ENCODE results near the gene ATP8B4. TPM values are rescaled to one million over a fixed set of nuclear protein-coding genes. Genes with fewer than 3 reads are reported as not detected.

ATP8B4 gene
- total RNA-seq, 2 experiments from 2014 or later = 0.31 TPM; not detected in 1

GRCh38 chr15:49927189-49927861 lies 191.7 kb downstream of the ATP8B4 start:
- no peak overlapping the region for H3K4me3 Mint-ChIP-seq
- Histone ChIP-seq H3K9me3 (ENCODE audit: control insufficient read depth in 1 of 2, insufficient read depth in 1 of 2, low read length in 2 of 2) (no peaks in the 10 kb centered on the region), H3K36me3 (ENCODE audit: insufficient read depth, low read length) (no peaks in the 10 kb centered on the region), H3K4me1 (ENCODE audit: insufficient read depth, low read length) (no peaks in the 10 kb centered on the region), H3K4me3 (ENCODE audit: low read length) (no peak overlapping the region), H3K27ac (ENCODE audit: low read depth in 1 of 2, low read length in 2 of 2) (no peak overlapping the region), H3K27me3 (ENCODE audit: control insufficient read depth in 1 of 2, insufficient read depth in 2 of 2, low read length in 2 of 2) (no peaks in the 10 kb centered on the region)
- ATAC-seq (ENCODE audit: poor library complexity) = no peak
- H3K27ac Mint-ChIP-seq = no peak overlapping the region
- TF ChIP-seq, protein P1, sequence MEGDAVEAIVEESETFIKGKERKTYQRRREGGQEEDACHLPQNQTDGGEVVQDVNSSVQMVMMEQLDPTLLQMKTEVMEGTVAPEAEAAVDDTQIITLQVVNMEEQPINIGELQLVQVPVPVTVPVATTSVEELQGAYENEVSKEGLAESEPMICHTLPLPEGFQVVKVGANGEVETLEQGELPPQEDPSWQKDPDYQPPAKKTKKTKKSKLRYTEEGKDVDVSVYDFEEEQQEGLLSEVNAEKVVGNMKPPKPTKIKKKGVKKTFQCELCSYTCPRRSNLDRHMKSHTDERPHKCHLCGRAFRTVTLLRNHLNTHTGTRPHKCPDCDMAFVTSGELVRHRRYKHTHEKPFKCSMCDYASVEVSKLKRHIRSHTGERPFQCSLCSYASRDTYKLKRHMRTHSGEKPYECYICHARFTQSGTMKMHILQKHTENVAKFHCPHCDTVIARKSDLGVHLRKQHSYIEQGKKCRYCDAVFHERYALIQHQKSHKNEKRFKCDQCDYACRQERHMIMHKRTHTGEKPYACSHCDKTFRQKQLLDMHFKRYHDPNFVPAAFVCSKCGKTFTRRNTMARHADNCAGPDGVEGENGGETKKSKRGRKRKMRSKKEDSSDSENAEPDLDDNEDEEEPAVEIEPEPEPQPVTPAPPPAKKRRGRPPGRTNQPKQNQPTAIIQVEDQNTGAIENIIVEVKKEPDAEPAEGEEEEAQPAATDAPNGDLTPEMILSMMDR (IDR thresholded peaks at IDR 0.05) = no peak
- ChIA-PET POLR2A (no interaction called here), CTCF (no interaction called here)
- H3K36me3 Mint-ChIP-seq (ENCODE audit: low read depth) = no peaks in the 10 kb centered on the region
- H3K4me1 Mint-ChIP-seq (ENCODE audit: low read depth) = no peaks in the 10 kb centered on the region
- H3K9me3 Mint-ChIP-seq = no peaks in the 10 kb centered on the region
- intact Hi-C loops (cut with DNase I, micrococcal nuclease) = no loop called here
- H3K27me3 Mint-ChIP-seq = no peaks in the 10 kb centered on the region
- DNase-seq = no peak

DNA sequence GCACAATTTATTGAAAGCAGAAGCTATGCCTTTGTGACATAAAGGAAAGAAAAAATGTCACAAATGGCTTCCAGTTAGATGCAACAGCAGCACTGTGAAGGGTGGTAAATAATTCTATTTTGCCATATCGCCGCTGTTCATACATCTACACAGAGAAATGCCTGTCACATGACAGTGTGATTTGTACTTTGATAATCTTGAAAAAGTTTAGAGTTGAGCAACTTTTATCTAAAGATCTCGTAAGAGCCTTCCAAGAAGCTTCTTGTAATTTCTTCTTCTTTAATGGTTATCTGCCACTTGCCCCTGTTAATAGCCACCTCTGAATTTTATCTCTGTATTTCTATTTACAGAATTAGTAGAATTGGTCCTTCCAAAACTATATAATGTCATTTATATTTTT lies 192.3 kb downstream of the ATP8B4 start:
- no peak overlapping the region for H3K4me3 Mint-ChIP-seq
- ATAC-seq (ENCODE audit: poor library complexity) = no peak
- Histone ChIP-seq H3K27ac (ENCODE audit: low read depth in 1 of 2, low read length in 2 of 2) (no peak overlapping the region), H3K9me3 (ENCODE audit: control insufficient read depth in 1 of 2, insufficient read depth in 1 of 2, low read length in 2 of 2) (no peaks in the 10 kb centered on the region), H3K27me3 (ENCODE audit: control insufficient read depth in 1 of 2, insufficient read depth in 2 of 2, low read length in 2 of 2) (no peaks in the 10 kb centered on the region), H3K4me1 (ENCODE audit: insufficient read depth, low read length) (no peaks in the 10 kb centered on the region), H3K4me3 (ENCODE audit: low read length) (no peak overlapping the region), H3K36me3 (ENCODE audit: insufficient read depth, low read length) (no peaks in the 10 kb centered on the region)
- ChIA-PET POLR2A (no interaction called here), CTCF (no interaction called here)
- no peak for DNase-seq
- no peaks in the 10 kb centered on the region for H3K27me3 Mint-ChIP-seq
- H3K36me3 Mint-ChIP-seq (ENCODE audit: low read depth) = no peaks in the 10 kb centered on the region
- H3K9me3 Mint-ChIP-seq = no peaks in the 10 kb centered on the region
- TF ChIP-seq, protein P1 (IDR thresholded peaks at IDR 0.05) = no peak
- H3K27ac Mint-ChIP-seq = no peak overlapping the region
- intact Hi-C loops (cut with DNase I, micrococcal nuclease) = no loop called here
- no peaks in the 10 kb centered on the region for H3K4me1 Mint-ChIP-seq (ENCODE audit: low read depth)

- ChIA-PET CTCF (no interaction called here), POLR2A (no interaction called here)
- H3K27ac Mint-ChIP-seq = no peak overlapping the region
- no peaks in the 10 kb centered on the region for H3K9me3 Mint-ChIP-seq
- no peaks in the 10 kb centered on the region for H3K36me3 ChIP-seq (ENCODE audit: insufficient read depth, low read length)
- H3K27ac ChIP-seq (ENCODE audit: low read depth in 1 of 2, low read length in 2 of 2) = no peak overlapping the region
- no peaks in the 10 kb centered on the region for H3K27me3 Mint-ChIP-seq
- no peaks in the 10 kb centered on the region for H3K4me1 ChIP-seq (ENCODE audit: insufficient read depth, low read length)
- DNase-seq (no peak), ATAC-seq (ENCODE audit: poor library complexity) (no peak)
- no peaks in the 10 kb centered on the region for H3K4me1 Mint-ChIP-seq (ENCODE audit: low read depth)
- H3K4me3 Mint-ChIP-seq = no peak overlapping the region
- no peaks in the 10 kb centered on the region for H3K9me3 ChIP-seq (ENCODE audit: control insufficient read depth in 1 of 2, insufficient read depth in 1 of 2, low read length in 2 of 2)
- TF ChIP-seq, protein P1 (IDR thresholded peaks at IDR 0.05) = no peak
- H3K4me3 ChIP-seq (ENCODE audit: low read length) = no peak overlapping the region
- no peaks in the 10 kb centered on the region for H3K36me3 Mint-ChIP-seq (ENCODE audit: low read depth)
- H3K27me3 ChIP-seq (ENCODE audit: control insufficient read depth in 1 of 2, insufficient read depth in 2 of 2, low read length in 2 of 2) = no peaks in the 10 kb centered on the region
- intact Hi-C loops (cut with DNase I, micrococcal nuclease) = no loop called here
These were observed 195.4 kb downstream of the ATP8B4 start for GRCh38 chr15:49923671-49924070.

All from CD4-positive, alpha-beta T cell (primary cell).